Measurements from ENCODE around the gene IDH3G.

DNA sequence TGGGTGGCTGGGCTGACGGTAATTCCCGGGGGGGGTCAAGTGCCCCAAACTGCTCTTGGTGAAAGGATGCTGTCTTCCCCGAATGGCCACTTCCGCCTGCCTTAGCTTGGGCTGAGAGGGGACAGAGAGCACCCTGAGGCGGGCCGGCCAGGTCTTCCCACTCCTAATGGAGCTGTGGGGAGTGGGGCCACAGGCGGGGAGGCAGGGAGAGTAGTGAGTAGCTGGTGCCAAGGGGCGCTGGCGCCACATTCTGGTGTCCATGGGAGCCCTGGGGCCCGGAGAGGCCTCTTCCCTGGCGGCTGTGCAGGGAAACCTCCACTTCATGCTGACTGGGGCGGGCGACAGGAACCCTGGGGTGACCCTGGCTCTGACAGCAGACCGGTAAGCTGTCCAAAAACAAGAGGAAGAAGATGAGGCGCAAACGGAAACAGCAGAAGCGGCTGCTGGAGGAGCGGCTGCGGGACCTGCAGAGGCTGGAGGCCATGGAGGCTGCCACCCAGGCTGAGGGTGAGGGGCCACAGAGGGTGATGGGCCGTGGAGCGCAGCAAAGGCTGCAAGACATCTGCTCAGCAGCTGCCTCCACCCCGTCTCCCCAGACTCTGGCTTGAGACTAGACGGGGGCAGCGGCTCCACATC, 10.7 kb downstream of the IDH3G start:
- TF ChIP-seq, protein P1, sequence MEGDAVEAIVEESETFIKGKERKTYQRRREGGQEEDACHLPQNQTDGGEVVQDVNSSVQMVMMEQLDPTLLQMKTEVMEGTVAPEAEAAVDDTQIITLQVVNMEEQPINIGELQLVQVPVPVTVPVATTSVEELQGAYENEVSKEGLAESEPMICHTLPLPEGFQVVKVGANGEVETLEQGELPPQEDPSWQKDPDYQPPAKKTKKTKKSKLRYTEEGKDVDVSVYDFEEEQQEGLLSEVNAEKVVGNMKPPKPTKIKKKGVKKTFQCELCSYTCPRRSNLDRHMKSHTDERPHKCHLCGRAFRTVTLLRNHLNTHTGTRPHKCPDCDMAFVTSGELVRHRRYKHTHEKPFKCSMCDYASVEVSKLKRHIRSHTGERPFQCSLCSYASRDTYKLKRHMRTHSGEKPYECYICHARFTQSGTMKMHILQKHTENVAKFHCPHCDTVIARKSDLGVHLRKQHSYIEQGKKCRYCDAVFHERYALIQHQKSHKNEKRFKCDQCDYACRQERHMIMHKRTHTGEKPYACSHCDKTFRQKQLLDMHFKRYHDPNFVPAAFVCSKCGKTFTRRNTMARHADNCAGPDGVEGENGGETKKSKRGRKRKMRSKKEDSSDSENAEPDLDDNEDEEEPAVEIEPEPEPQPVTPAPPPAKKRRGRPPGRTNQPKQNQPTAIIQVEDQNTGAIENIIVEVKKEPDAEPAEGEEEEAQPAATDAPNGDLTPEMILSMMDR (IDR thresholded peaks at IDR 0.05), result no peak
- TF ChIP-seq POLR2A (IDR thresholded peaks at IDR 0.05) (no peak), EP300 (IDR thresholded peaks at IDR 0.05) (no peak)
